ENCODE measurements around the gene GPC5.
"Not testable (repeated sequence)": the region's sequence is repeated elsewhere in the genome, so short reads cannot be mapped to it uniquely, and the experiment has no call there.

GPC5 gene

GRCh38 chr13:92823059-92823458 lies 1424.6 kb downstream of the GPC5 start:
- DNase-seq: no peak

DNA sequence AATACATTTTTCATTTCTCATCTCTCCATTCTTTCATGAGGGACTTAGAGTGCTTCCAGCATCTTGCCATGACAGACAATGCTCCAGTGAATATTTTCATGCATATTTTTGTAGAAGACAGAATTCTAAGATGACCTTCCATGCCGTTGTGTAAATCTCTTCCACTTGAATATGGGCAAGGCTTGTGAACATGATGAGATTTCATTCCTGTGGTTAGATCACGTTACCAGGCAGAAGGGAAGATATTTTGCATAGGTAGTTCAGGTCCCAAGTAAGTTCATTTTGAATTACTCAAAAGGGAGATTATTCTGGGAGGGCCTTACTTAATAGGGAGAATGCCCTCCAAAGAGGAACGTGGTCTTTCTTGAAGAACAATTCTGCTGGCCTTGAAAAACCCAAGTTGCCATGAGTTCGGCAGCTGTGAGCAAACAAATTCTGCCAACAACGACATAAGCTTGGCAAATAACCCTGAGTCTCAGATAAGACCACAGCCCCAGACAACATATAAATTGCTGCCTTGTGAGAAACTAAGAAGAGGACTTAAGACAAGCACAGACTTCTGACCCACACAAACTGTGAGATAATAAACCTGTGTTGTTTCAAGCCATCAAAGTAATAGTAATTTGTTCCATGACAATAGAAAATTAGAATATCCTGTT lies 1427.6 kb downstream of the GPC5 start:
- no peak for DNase-seq

DNA sequence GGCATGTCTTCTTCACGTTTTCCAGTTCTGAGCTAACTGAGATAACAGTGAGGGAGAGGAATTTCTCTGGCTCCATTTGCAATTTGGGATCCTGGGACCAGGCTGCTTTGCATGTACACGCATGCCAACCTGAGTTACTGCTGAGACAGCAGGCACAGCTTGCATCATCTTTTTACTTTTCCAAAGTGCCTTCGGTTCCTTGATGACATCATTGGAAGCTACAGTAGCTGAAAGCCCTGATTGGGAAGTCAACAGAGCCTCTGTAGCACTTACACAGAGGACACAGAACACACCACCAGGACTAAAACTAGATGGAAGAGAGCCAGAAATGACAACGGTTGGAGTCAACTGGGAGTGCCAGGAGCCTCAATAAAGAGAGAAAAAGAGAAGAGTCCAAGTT lies 1429.1 kb downstream of the GPC5 start:
- DNase-seq: no peak

GRCh38 chr13:92829930-92830329 lies 1431.5 kb downstream of the GPC5 start:
- DNase-seq: no peak

DNA sequence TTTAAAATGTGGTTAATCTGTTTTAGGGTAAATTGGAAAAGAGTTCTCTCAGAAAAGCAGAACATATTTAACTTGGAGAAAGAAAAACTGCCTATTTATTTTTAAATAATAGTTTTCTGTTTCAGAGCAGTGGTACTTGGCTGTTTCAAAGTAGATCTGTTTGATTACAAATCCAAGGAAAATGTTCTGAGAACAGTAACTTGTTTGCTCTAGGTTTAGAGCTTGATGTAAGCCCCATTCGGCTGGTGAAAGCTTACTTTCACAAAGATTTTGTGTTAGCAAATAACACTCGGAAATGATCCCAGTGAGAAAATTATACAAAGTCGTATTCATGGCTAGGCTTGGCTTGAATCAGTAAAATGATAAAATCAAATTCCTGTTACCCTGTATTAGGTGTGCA lies 1432.4 kb downstream of the GPC5 start:
- DNase-seq: no peak

- no peak for DNase-seq
Measured at GRCh38 chr13:92833071-92833470, 1434.7 kb downstream of the GPC5 start.

- no peak for DNase-seq
Measured at GRCh38 chr13:92836171-92836570, 1437.8 kb downstream of the GPC5 start.

- no peak for DNase-seq
Measured at GRCh38 chr13:92838786-92839185, 1440.4 kb downstream of the GPC5 start.

DNA sequence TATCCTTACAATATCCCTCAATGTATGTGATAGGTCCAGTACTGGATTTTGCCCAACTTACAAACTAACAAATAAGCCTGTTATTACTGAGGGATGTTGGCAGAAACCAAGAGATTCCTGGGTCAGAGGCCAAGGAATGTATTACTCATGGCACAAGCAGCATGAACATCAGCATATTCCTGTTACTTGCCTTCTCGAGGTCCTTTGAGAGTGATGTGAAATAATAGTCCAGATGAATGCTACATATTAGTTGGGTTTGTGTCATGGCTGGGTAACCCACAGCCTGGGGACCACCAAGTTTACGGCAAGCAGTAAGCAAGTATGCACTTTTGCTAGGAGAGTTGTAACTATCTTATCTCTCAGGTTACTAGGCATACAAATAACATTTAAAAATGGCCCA lies 1443.7 kb downstream of the GPC5 start:
- no peak for DNase-seq

- DNase-seq: no peak
Measured at GRCh38 chr13:92843549-92843948, 1445.1 kb downstream of the GPC5 start.

DNA sequence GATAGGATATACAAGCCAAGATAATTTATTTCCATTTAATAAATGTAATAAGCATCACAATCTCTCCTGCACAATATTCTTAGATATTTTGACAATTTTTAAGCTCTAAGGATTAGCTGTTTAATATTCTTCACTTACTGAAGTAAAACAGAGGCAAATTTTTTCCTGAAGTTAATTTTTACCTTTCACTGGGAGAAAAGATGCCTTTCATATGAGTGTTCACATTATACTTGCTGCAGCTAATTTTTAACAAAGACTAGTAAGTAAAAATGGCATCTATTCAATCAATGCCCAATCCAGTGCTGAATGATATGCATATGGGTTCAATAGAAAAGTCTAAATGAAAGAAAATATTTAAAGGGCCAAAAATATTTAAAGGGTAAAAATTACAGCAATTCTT lies 1451.0 kb downstream of the GPC5 start:
- no peak for DNase-seq

DNA sequence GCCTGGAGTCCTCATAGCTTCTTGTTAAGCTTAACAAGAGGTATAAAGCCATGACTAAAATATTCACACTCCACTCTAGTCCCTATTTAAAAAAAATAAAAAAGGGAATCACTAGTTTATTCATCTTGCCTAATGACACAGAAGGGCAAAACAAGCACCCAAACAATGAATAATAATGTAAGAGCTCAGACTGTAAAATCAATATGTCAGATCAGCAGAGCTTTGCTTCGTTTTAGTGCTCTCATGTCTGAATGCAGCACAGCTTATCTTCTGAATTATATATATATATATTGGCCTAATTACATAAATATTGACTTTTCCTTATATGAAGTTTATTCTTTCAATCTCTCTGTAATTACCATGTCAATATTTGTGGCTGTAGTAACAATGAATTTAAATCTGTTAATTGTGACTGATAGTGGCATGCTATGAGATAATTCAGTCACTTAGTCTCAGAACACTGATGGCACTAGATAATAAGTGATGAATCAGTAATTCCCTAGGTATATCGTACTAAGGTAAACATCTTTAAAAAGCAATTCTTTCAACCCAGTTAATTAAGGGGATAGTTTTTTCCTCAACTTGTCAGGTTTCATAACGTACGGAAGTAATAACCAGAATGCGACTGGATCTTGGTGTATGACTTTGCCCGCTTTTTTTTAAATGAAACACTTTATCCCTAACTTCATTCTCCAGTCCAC lies 1466.3 kb downstream of the GPC5 start:
- DNase-seq: no peak

GRCh38 chr13:92873029-92873428 lies 1474.6 kb downstream of the GPC5 start:
- no peak for DNase-seq

DNA sequence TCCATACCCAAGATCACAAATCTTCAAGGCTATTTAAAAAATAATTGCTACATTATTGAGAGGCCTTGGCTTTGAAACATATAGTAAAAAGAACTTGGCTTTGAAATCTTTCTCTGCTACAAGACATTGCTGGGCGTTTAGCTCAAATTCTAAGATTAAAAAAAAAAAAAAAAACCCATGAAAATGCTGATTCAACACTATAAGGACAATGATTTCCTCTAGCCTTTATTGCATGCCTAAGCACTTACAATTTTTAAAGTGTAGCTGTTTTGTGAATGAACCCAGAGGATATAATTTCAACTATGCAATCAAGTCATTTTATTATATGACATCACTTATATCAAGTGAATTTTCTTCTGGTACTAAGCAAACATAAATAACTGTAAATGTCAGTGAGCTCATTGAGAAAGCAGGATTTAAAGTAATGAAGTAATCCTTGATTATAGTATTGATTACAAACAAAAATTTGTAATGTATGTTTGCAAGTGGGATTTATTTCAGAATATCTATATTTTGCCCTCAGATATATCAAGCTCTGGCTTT lies 1488.2 kb downstream of the GPC5 start:
- no peak for DNase-seq

- no peak for DNase-seq
Measured at GRCh38 chr13:92894447-92894846, 1496.0 kb downstream of the GPC5 start.

DNA sequence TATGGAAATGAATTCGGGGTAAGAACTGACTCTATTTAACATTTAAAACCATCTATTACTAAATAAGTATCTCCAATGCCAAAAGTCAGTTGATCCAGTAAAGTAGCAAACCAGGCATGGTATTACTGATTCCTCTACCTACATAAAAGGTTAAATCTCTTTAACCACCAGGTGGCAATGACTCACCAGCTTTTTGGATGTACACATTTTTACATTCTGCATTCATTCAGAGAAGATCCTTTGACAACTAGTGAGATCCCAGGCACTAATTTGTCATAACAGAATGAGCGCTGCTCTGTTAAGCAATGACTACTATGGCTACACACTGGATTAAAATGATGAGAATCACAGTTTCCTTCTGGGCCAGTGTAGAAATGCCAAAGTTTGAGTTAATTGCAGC lies 1498.4 kb downstream of the GPC5 start:
- no peak for DNase-seq

GRCh38 chr13:92898946-92899345 lies 1500.5 kb downstream of the GPC5 start:
- DNase-seq: not testable (repeated sequence)

DNA sequence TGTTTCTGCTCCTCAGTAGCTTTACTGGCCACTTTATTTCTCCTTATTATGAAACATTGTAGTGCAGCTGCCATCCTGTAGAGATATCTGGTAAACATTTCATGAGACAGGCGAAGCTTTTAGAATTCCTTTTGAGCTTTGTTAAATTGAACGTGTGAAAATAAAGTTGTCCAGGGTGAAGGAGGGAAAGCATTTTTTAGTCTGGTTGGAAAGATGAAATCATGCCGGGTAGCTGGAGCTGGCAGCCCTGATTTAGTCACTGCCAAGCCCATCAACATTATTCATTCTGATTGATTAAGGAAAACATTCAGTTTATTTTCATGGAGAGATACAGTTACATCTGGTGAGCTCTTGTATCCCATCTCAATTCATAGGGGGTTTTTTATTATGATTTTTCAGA lies 1502.0 kb downstream of the GPC5 start:
- no peak for DNase-seq

DNA sequence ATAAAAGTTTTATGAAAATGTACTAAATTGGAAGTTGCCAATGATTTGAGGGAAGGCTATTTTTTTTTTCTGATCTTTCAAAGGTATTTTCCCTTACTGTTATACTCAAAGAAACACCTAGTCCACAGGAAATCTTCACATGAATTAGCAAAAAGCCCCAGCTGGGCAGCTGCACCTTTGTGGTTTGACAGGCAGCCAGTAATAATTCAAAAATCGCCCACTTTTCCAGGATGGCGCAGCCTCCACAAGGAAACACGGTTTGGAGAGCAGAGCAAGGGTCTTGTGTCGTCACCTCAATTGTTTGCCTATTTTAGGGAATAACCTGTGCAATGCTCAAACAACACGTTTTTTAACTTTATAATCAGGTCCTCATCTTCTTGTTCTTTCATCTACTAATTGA lies 1503.3 kb downstream of the GPC5 start:
- DNase-seq: no peak

DNA sequence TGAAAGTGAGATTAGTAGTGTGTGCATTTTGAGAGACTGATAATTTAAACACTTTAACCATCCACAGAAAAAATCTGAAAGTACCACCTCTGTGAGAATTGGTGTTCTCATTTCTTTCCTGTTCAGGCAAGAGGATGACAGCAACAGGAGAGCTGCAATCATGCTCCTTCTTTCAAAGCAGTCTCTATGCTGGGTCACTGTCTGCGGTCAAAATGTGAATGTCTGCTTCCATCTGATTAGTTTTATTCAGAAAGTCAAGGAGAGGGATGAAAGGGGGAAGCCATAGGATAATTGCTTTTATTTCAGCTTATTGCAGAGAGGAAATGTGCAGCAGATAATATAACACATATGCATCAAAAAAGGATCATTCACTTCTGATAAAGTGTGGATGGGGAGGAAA lies 1514.2 kb downstream of the GPC5 start:
- DNase-seq: no peak

DNA sequence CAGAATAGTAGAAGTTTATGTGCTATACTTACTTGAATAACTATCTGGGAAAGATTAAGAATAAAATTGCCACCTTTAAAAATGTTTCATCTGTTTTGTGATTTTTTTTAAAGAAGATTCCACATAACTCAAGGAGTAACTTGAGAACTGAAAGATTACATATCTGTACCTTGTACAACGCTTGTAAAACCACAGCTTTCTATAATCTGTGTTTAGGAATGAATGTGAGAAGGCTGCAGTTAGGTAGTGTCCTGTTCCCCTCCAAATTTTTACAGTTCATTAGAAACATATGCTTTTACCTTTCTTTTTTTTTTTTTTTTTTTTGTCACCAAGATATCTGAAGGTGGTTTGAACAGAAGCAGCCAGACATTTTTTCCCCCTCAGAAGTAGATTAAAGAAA lies 1515.4 kb downstream of the GPC5 start:
- no peak for DNase-seq
